ENCODE results near the gene TLCD3B.

TLCD3B gene

DNA sequence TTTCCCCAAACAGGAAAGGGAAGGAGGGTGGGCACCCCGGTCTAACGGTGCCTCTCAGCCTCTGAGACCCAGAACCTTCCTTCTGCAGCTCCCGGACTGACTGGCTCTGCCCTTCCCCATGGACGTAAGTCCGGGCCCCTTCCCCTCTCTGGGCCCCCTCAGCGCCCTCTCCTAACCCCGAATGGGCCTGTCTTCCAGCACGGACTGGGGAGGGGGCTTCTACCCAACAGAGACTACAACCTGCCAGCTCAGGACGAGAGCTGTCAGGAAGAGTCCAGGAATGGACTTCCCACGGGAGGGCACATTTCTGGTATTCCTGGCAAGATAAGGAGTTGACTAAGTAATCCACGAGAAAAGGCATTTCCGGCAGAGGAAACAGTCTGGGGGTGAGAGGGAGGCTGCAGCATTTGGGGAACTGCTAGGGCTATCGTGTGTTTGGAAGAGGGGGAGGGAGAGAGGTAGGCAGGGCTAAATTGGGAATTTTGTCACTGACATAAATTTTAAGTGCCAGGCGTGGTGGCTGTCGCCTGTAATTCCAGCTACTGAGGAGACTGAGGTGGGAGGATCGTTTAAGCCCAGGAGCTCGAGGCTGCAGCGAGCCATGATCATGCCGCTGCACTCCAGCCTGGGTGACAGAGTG lies 22.4 kb upstream of the TLCD3B start:
- Histone ChIP-seq H3K18ac (ENCODE audit: low read depth in 1 of 2, low read length in 2 of 2) (peak overlapping the region; percentile 16 to 93), H4K8ac (ENCODE audit: low read length) (no peak overlapping the region), H3K27ac (ENCODE audit: low read length, poor library complexity, severe bottlenecking) (no peak overlapping the region), H3K4me1 (ENCODE audit: control insufficient read depth, insufficient read depth, low read depth, low read length) (peaks cover 10% of the 10 kb centered on the region), H3K23ac (ENCODE audit: low read length in 2 of 2) (peak overlapping the region in 1 of 2 experiments; percentile 68), H2BK5ac (ENCODE audit: low read depth, low read length, poor library complexity, severe bottlenecking) (no peak overlapping the region), H2AFZ (ENCODE audit: low read depth, low read length) (peak overlapping the region; percentile 84), H3K4ac (ENCODE audit: low read depth in 1 of 2, low read length in 2 of 2) (peak overlapping the region in 1 of 2 experiments; percentile 89), H3K4me2 (ENCODE audit: low read length, poor library complexity, severe bottlenecking) (peak overlapping the region; percentile 89), H3K9ac (ENCODE audit: low read length) (peak overlapping the region; percentile 91), H3K79me1 (replicated peaks; ENCODE audit: low read length, poor library complexity, severe bottlenecking) (peaks cover 12% of the 10 kb centered on the region), H3K9me3 (ENCODE audit: control insufficient read depth, low read length) (no peaks in the 10 kb centered on the region), H3K4me3 (ENCODE audit: insufficient read depth in 1 of 2, low read depth in 1 of 2, low read length in 2 of 2) (peak overlapping the region; percentile 79 to 93), H3K14ac (ENCODE audit: low read length in 2 of 2) (peak overlapping the region in 1 of 2 experiments; percentile 79), H2AK5ac (ENCODE audit: low read length, severe bottlenecking) (no peak overlapping the region), H2BK15ac (ENCODE audit: low read depth, poor library complexity, severe bottlenecking) (peak overlapping the region; percentile 39), H2BK12ac (ENCODE audit: low read length in 2 of 2) (peak overlapping the region in 1 of 2 experiments; percentile 67), H2BK120ac (ENCODE audit: low read depth, low read length) (peak overlapping the region; percentile 9), H4K91ac (ENCODE audit: low read length) (no peak overlapping the region), H3K36me3 (ENCODE audit: control insufficient read depth in 1 of 2, insufficient read depth in 2 of 2, low read depth in 1 of 2, low read length in 2 of 2) (peaks cover 5 to 9% of the 10 kb centered on the region in 2 experiments), H3K27me3 (ENCODE audit: control insufficient read depth in 1 of 2, insufficient read depth in 1 of 2, low read length in 2 of 2) (no peaks in the 10 kb centered on the region)
- 4% methylated on average over 17 of the region's 19 CpGs for WGBS
- DNase-seq = peak; percentile 62

DNA sequence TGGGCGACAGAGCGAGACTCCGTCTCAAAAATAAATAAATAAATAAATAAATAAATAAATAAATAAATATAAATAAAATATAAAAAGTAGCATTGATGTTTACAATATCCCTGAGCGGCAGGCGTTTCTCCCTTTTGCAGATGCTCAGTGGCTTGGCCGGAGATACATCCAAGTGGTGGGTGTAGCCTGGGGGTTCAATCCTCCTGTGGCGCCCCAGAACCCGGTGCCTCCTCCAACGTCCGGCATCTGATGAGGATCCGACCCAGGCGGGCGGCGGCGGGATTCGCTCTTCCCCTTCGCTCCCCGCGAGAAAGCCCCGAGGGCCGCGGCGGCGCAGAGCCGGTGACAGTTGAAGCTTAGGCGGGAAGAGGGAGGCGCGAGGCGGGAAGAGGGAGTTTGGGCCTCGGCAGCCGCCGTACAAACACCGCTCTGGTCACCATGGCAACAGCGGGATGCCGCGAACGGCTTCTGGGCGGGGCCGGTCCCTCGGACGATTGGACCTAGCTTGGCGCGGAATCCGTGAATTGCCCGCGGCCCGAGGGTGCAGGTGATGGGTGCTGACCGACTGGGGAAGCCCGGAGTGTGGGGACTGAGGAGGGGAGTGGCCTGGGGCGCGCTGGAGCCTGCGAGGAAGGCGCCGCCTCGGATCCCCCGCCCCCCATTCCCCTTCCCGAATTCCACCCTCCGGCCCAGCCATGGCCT lies 21.8 kb upstream of the TLCD3B start:
- H3K9ac ChIP-seq (ENCODE audit: low read length) = peak overlapping the region; percentile 91
- H2BK12ac ChIP-seq (ENCODE audit: low read length in 2 of 2) = peak overlapping the region in 1 of 2 experiments; percentile 67
- H2AK5ac ChIP-seq (ENCODE audit: low read length, severe bottlenecking) = no peak overlapping the region
- H2AFZ ChIP-seq (ENCODE audit: low read depth, low read length) = peak overlapping the region; percentile 90
- H3K14ac ChIP-seq (ENCODE audit: low read length in 2 of 2) = peak overlapping the region in 1 of 2 experiments; percentile 79
- peak; percentile 92 for DNase-seq
- H4K8ac ChIP-seq (ENCODE audit: low read length) = peak overlapping the region; percentile 85
- H3K4me1 ChIP-seq (ENCODE audit: control insufficient read depth, insufficient read depth, low read depth, low read length) = peaks cover 10% of the 10 kb centered on the region
- H3K36me3 ChIP-seq (ENCODE audit: control insufficient read depth in 1 of 2, insufficient read depth in 2 of 2, low read depth in 1 of 2, low read length in 2 of 2) = peaks cover 5 to 9% of the 10 kb centered on the region in 2 experiments
- peak overlapping the region; percentile 39 for H2BK15ac ChIP-seq (ENCODE audit: low read depth, poor library complexity, severe bottlenecking)
- H3K4me2 ChIP-seq (ENCODE audit: low read length, poor library complexity, severe bottlenecking) = peak overlapping the region; percentile 89
- 2% methylated on average over 51 of the region's 58 CpGs for WGBS
- peak overlapping the region in 1 of 2 experiments; percentile 68 for H3K23ac ChIP-seq (ENCODE audit: low read length in 2 of 2)
- H2BK120ac ChIP-seq (ENCODE audit: low read depth, low read length) = peak overlapping the region; percentile 67
- peak overlapping the region; percentile 79 to 93 for H3K4me3 ChIP-seq (ENCODE audit: insufficient read depth in 1 of 2, low read depth in 1 of 2, low read length in 2 of 2)
- H3K79me1 ChIP-seq (replicated peaks; ENCODE audit: low read length, poor library complexity, severe bottlenecking) = peaks cover 12% of the 10 kb centered on the region
- no peaks in the 10 kb centered on the region for H3K9me3 ChIP-seq (ENCODE audit: control insufficient read depth, low read length)
- H2BK5ac ChIP-seq (ENCODE audit: low read depth, low read length, poor library complexity, severe bottlenecking) = no peak overlapping the region
- peak overlapping the region; percentile 69 to 93 for H3K18ac ChIP-seq (ENCODE audit: low read depth in 1 of 2, low read length in 2 of 2)
- peak overlapping the region; percentile 64 for H4K91ac ChIP-seq (ENCODE audit: low read length)
- no peak overlapping the region for H3K27ac ChIP-seq (ENCODE audit: low read length, poor library complexity, severe bottlenecking)
- H3K4ac ChIP-seq (ENCODE audit: low read depth in 1 of 2, low read length in 2 of 2) = peak overlapping the region in 1 of 2 experiments; percentile 89
- H3K27me3 ChIP-seq (ENCODE audit: control insufficient read depth in 1 of 2, insufficient read depth in 1 of 2, low read length in 2 of 2) = no peaks in the 10 kb centered on the region

DNA sequence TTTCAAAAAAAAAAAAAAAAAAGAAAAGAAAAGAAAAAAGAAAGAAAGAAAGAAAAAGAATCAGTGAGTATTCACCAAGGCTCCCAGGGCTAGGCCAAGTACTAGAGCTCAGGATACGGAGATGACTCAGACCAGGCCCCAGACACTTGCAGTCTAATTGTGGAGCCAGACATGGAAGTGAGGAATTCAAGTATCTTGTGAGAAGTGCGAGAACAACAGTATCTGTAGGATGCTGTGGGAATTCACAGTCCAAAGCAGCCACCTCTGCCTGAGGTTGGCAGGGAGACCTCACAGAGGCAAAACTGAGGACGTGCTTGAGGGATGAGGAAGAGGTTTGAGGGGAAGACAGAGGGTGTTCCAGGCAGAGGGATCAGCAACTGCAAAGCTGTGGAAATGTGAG lies 20.4 kb upstream of the TLCD3B start:
- peaks cover 10% of the 10 kb centered on the region for H3K4me1 ChIP-seq (ENCODE audit: control insufficient read depth, insufficient read depth, low read depth, low read length)
- H4K8ac ChIP-seq (ENCODE audit: low read length) = no peak overlapping the region
- peak overlapping the region in 1 of 2 experiments; percentile 75 for H2BK12ac ChIP-seq (ENCODE audit: low read length in 2 of 2)
- no peak overlapping the region for H3K9ac ChIP-seq (ENCODE audit: low read length)
- H3K4me3 ChIP-seq (ENCODE audit: insufficient read depth in 1 of 2, low read depth in 1 of 2, low read length in 2 of 2) = no peak overlapping the region
- peak overlapping the region; percentile 1 for H4K91ac ChIP-seq (ENCODE audit: low read length)
- H3K18ac ChIP-seq (ENCODE audit: low read depth in 1 of 2, low read length in 2 of 2) = peak overlapping the region in 1 of 2 experiments; percentile 71
- no peak overlapping the region for H3K4me2 ChIP-seq (ENCODE audit: low read length, poor library complexity, severe bottlenecking)
- no peaks in the 10 kb centered on the region for H3K27me3 ChIP-seq (ENCODE audit: control insufficient read depth in 1 of 2, insufficient read depth in 1 of 2, low read length in 2 of 2)
- no peak overlapping the region for H2BK120ac ChIP-seq (ENCODE audit: low read depth, low read length)
- H2AFZ ChIP-seq (ENCODE audit: low read depth, low read length) = peak overlapping the region; percentile 48
- H3K23ac ChIP-seq (ENCODE audit: low read length in 2 of 2) = no peak overlapping the region
- H3K27ac ChIP-seq (ENCODE audit: low read length, poor library complexity, severe bottlenecking) = no peak overlapping the region
- H3K9me3 ChIP-seq (ENCODE audit: control insufficient read depth, low read length) = no peaks in the 10 kb centered on the region
- no peak overlapping the region for H3K14ac ChIP-seq (ENCODE audit: low read length in 2 of 2)
- peak; percentile 86 for DNase-seq
- no peak overlapping the region for H2BK5ac ChIP-seq (ENCODE audit: low read depth, low read length, poor library complexity, severe bottlenecking)
- no peak overlapping the region for H2BK15ac ChIP-seq (ENCODE audit: low read depth, poor library complexity, severe bottlenecking)
- WGBS = 19% methylated on average over 3 of the region's 3 CpGs
- peaks cover 12% of the 10 kb centered on the region for H3K79me1 ChIP-seq (replicated peaks; ENCODE audit: low read length, poor library complexity, severe bottlenecking)
- H2AK5ac ChIP-seq (ENCODE audit: low read length, severe bottlenecking) = no peak overlapping the region
- no peak overlapping the region for H3K4ac ChIP-seq (ENCODE audit: low read depth in 1 of 2, low read length in 2 of 2)
- peaks cover 4% of the 10 kb centered on the region in 2 experiments for H3K36me3 ChIP-seq (ENCODE audit: control insufficient read depth in 1 of 2, insufficient read depth in 2 of 2, low read depth in 1 of 2, low read length in 2 of 2)

DNA sequence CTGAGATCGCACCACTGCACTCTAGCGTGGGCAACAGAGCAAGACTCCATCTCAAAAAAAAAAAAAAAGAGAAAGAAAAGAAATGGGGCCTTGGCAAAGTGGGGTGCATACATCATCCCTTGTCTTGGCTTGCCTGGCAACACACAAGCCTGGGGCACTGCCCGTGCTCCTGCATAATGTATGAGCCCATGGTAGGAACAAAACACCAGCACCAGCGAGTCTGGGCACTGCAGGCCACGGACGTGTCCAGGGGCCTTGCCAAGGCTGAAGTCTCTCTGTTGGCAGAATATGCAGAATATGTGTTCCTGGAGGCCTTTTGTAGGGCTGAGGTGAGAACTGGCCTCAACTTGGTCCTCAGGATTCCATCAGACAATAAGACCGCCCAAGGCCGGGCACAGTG lies 18.8 kb upstream of the TLCD3B start:
- H3K79me1 ChIP-seq (replicated peaks; ENCODE audit: low read length, poor library complexity, severe bottlenecking) = peaks cover 7% of the 10 kb centered on the region
- no peak overlapping the region for H2AK5ac ChIP-seq (ENCODE audit: low read length, severe bottlenecking)
- no peak overlapping the region for H2AFZ ChIP-seq (ENCODE audit: low read depth, low read length)
- peaks cover 7% of the 10 kb centered on the region for H3K4me1 ChIP-seq (ENCODE audit: control insufficient read depth, insufficient read depth, low read depth, low read length)
- H3K4me2 ChIP-seq (ENCODE audit: low read length, poor library complexity, severe bottlenecking) = no peak overlapping the region
- H2BK15ac ChIP-seq (ENCODE audit: low read depth, poor library complexity, severe bottlenecking) = peak overlapping the region; percentile 12
- H2BK120ac ChIP-seq (ENCODE audit: low read depth, low read length) = no peak overlapping the region
- H3K23ac ChIP-seq (ENCODE audit: low read length in 2 of 2) = peak overlapping the region in 1 of 2 experiments; percentile 5
- no peaks in the 10 kb centered on the region for H3K9me3 ChIP-seq (ENCODE audit: control insufficient read depth, low read length)
- no peak overlapping the region for H4K8ac ChIP-seq (ENCODE audit: low read length)
- no peak overlapping the region for H3K27ac ChIP-seq (ENCODE audit: low read length, poor library complexity, severe bottlenecking)
- H2BK5ac ChIP-seq (ENCODE audit: low read depth, low read length, poor library complexity, severe bottlenecking) = no peak overlapping the region
- H3K27me3 ChIP-seq (ENCODE audit: control insufficient read depth in 1 of 2, insufficient read depth in 1 of 2, low read length in 2 of 2) = peaks cover 4 to 5% of the 10 kb centered on the region in 2 experiments
- H3K9ac ChIP-seq (ENCODE audit: low read length) = no peak overlapping the region
- no peaks in the 10 kb centered on the region for H3K36me3 ChIP-seq (ENCODE audit: control insufficient read depth in 1 of 2, insufficient read depth in 2 of 2, low read depth in 1 of 2, low read length in 2 of 2)
- no peak overlapping the region for H3K4ac ChIP-seq (ENCODE audit: low read depth in 1 of 2, low read length in 2 of 2)
- no peak overlapping the region for H3K14ac ChIP-seq (ENCODE audit: low read length in 2 of 2)
- 95% methylated on average over 8 of the region's 8 CpGs for WGBS
- H3K4me3 ChIP-seq (ENCODE audit: insufficient read depth in 1 of 2, low read depth in 1 of 2, low read length in 2 of 2) = no peak overlapping the region
- H3K18ac ChIP-seq (ENCODE audit: low read depth in 1 of 2, low read length in 2 of 2) = no peak overlapping the region
- no peak overlapping the region for H4K91ac ChIP-seq (ENCODE audit: low read length)
- DNase-seq = no peak
- no peak overlapping the region for H2BK12ac ChIP-seq (ENCODE audit: low read length in 2 of 2)
